Measurements from ENCODE around the gene UBE2G2.

DNA sequence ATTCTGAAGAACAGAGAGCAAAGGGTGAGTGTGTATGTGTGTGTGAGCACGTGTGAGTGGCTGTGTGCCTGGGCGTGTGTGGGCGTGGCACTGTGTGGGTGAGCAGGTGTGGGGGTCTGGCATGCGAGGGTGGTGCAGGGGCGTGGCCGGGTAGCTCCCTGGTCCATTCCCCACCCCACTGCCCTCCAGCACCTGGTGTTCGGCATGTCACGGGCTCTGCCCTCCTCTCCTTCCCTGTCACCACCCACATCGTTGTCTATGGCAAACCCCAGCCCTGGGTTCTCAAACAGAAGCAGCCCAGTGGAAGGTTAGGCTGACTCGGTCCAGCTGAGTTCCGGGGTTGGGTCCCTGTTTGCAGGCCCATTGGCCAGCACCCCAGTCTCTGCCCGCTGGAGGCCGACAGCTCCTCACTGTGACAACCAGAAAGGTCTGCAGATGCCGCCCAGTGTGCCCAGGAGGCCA, 39.8 kb downstream of the UBE2G2 start:
- TF ChIP-seq, protein P1, sequence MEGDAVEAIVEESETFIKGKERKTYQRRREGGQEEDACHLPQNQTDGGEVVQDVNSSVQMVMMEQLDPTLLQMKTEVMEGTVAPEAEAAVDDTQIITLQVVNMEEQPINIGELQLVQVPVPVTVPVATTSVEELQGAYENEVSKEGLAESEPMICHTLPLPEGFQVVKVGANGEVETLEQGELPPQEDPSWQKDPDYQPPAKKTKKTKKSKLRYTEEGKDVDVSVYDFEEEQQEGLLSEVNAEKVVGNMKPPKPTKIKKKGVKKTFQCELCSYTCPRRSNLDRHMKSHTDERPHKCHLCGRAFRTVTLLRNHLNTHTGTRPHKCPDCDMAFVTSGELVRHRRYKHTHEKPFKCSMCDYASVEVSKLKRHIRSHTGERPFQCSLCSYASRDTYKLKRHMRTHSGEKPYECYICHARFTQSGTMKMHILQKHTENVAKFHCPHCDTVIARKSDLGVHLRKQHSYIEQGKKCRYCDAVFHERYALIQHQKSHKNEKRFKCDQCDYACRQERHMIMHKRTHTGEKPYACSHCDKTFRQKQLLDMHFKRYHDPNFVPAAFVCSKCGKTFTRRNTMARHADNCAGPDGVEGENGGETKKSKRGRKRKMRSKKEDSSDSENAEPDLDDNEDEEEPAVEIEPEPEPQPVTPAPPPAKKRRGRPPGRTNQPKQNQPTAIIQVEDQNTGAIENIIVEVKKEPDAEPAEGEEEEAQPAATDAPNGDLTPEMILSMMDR (conservative IDR thresholded peaks at IDR 0.05), result no peak
- no peak for TF ChIP-seq ZFX (IDR thresholded peaks at IDR 0.05)
